Measurements from ENCODE around the gene TCF21. TPM values are rescaled to one million over a fixed set of nuclear protein-coding genes. Genes with fewer than 3 reads are reported as not detected.

TCF21 gene
- total RNA-seq, 6 experiments from 2014 or later: 0.46 to 1.5 (median 0.99) TPM

- Histone ChIP-seq H3K4me1 (no peaks in the 10 kb centered on the region), H3K9me3 (no peaks in the 10 kb centered on the region), H3K27ac (no peak overlapping the region), H3K27me3 (no peaks in the 10 kb centered on the region), H3K4me3 (no peak overlapping the region), H3K36me3 (no peaks in the 10 kb centered on the region)
- ATAC-seq: peak; percentile 95 to 96 (median 96)
- intact Hi-C loops (cut with DNase I): loop anchor here in 1 of 2 donors (5.0 kb wide), 1 partner anchor 349 kb away; no protein-coding TSS in a partner anchor
- DNase-seq: peak; percentile 82 to 88 (median 86)
- TF ChIP-seq POLR2A (IDR thresholded peaks at IDR 0.05) (no peak), CTCF (IDR thresholded peaks at IDR 0.05) (peak; percentile 86 to 91 (median 90))
- WGBS (ENCODE audit: insufficient coverage, low coverage, low lambda C conversion rate, missing lambda C conversion rate): 6% methylated on average over 8 of the region's 8 CpGs
Observed at GRCh38 chr6:133916650-133917151, 27.8 kb downstream of the TCF21 start.

- TF ChIP-seq POLR2A (IDR thresholded peaks at IDR 0.05): no peak
- no peak for TF ChIP-seq CTCF (IDR thresholded peaks at IDR 0.05)
- Histone ChIP-seq H3K27ac (no peak overlapping the region), H3K9me3 (no peaks in the 10 kb centered on the region), H3K4me1 (no peaks in the 10 kb centered on the region), H3K4me3 (no peak overlapping the region), H3K27me3 (no peaks in the 10 kb centered on the region), H3K36me3 (no peaks in the 10 kb centered on the region)
- DNase-seq (no peak), ATAC-seq (no peak)
- intact Hi-C loops (cut with DNase I): loop anchor here in 1 of 2 donors (5.0 kb wide), 1 partner anchor 350 kb away; no protein-coding TSS in a partner anchor
- whole genome bisulfite sequencing (ENCODE audit: insufficient coverage, low coverage, low lambda C conversion rate, missing lambda C conversion rate): 66% methylated on average over 3 of the region's 4 CpGs
Observed at GRCh38 chr6:133917781-133918180, 28.9 kb downstream of the TCF21 start.

GRCh38 chr6:133918208-133918930, 29.5 kb downstream of the TCF21 start:
- no peaks in the 10 kb centered on the region for H3K9me3 ChIP-seq
- no peaks in the 10 kb centered on the region for H3K36me3 ChIP-seq
- H3K4me3 ChIP-seq: no peak overlapping the region
- H3K27me3 ChIP-seq: no peaks in the 10 kb centered on the region
- ATAC-seq (no peak), DNase-seq (no peak)
- intact Hi-C loops (cut with DNase I): loop anchor here in 1 of 2 donors (5.0 kb wide), 1 partner anchor 351 kb away; no protein-coding TSS in a partner anchor
- WGBS (ENCODE audit: insufficient coverage, low coverage, low lambda C conversion rate, missing lambda C conversion rate): 30% methylated on average over 2 of the region's 2 CpGs
- no peak overlapping the region for H3K27ac ChIP-seq
- no peak for TF ChIP-seq CTCF (IDR thresholded peaks at IDR 0.05)
- no peak for TF ChIP-seq POLR2A (IDR thresholded peaks at IDR 0.05)
- no peaks in the 10 kb centered on the region for H3K4me1 ChIP-seq

GRCh38 chr6:133919362-133919761, 30.4 kb downstream of the TCF21 start:
- Histone ChIP-seq H3K27ac (no peak overlapping the region), H3K9me3 (no peaks in the 10 kb centered on the region), H3K36me3 (no peaks in the 10 kb centered on the region), H3K27me3 (no peaks in the 10 kb centered on the region), H3K4me3 (no peak overlapping the region), H3K4me1 (no peaks in the 10 kb centered on the region)
- TF ChIP-seq CTCF (IDR thresholded peaks at IDR 0.05): no peak
- DNase-seq (no peak), ATAC-seq (no peak)
- intact Hi-C loops (cut with DNase I): loop anchor here in 1 of 2 donors (5.0 kb wide), 1 partner anchor 352 kb away; no protein-coding TSS in a partner anchor
- WGBS (ENCODE audit: insufficient coverage, low coverage, low lambda C conversion rate, missing lambda C conversion rate): 50% methylated on average over 5 of the region's 5 CpGs

Measured in right lobe of liver (tissue), 6 donors.